SK-N-SH (cell line): ENCODE data around the gene MKX. TPM values are rescaled to one million over a fixed set of nuclear protein-coding genes. Genes with fewer than 3 reads are reported as not detected.

Experiments used
- CTCF ChIA-PET: fragments of 300-600, 350-600 bp; formaldehyde crosslinking; extraction: SDS; loops from one replicate; lab custom pipeline; 2021; lab: Yijun Ruan, JAX
- POLR2A ChIA-PET: fragments of 350-600 bp; sonication (Branson Sonifier 250); formaldehyde crosslinking; extraction: SDS; loops from one replicate; lab custom pipeline; 2020; ENCODE audit warnings: antibody characterized with exemption, inconsistent platforms; lab: Yijun Ruan, JAX
- DNase-seq: peaks from one replicate; pipeline ENCODE4 v3.0.0; 2012
- H2AFZ ChIP-seq: fragments of 200-600 bp; sonication (generic); 2 replicates; pipeline ENCODE4 v1.8.1; 2016; ENCODE audit warnings: antibody characterized with exemption, mild to moderate bottlenecking, low read depth
- H3F3A ChIP-seq: fragments of 200-600 bp; sonication (generic); replicated peaks from 2 replicates; pipeline ENCODE3; 2016; ENCODE audit warnings: antibody characterized with exemption, mild to moderate bottlenecking; ENCODE audit not compliant: insufficient read depth
- H3K27ac ChIP-seq, 2 experiments: fragments of 200-500 bp in 1 of 2; fragments of 200-600 bp in 1 of 2; sonication (Bioruptor generic) in 1 of 2; sonication (generic), shearing (Covaris generic) in 1 of 2; 2 replicates each; pipeline versions ENCODE4 v1.5.1 to v1.6.1; 2014 to 2016; ENCODE audit warnings: low read depth in 2 of 2, inconsistent platforms in 1 of 2, low read length in 1 of 2, mild to moderate bottlenecking in 1 of 2, mixed read lengths in 1 of 2
- H3K27me3 ChIP-seq: fragments of 200-600 bp; sonication (generic), shearing (Covaris generic); 2 replicates; pipeline ENCODE4 v1.6.1; 2016; ENCODE audit warnings: mixed run types; ENCODE audit not compliant: insufficient read depth
- H3K36me3 ChIP-seq, 2 experiments: fragments of 200-500 bp in 1 of 2; fragments of 200-600 bp in 1 of 2; sonication (Bioruptor generic) in 1 of 2; sonication (generic) in 1 of 2; replicated peaks in 1 of 2; 2 replicates each; pipeline versions ENCODE3 to v1.5.1; 2014 to 2016; ENCODE audit warnings: low read length in 1 of 2, mild to moderate bottlenecking in 1 of 2; ENCODE audit not compliant: insufficient read depth in 2 of 2, control insufficient read depth in 1 of 2
- H3K4me1 ChIP-seq, 2 experiments: fragments of 200-500 bp in 1 of 2; fragments of 200-600 bp in 1 of 2; sonication (Bioruptor generic) in 1 of 2; sonication (generic), shearing (Covaris generic) in 1 of 2; 2 replicates each; pipeline versions ENCODE4 v1.5.1 to v1.6.1; 2014 to 2016; ENCODE audit warnings: low read depth in 1 of 2, low read length in 1 of 2, mixed run types in 1 of 2; ENCODE audit not compliant: insufficient read depth in 2 of 2, control insufficient read depth in 1 of 2
- H3K4me2 ChIP-seq: fragments of 200-600 bp; sonication (generic), shearing (Covaris generic); 2 replicates; pipeline ENCODE4 v1.6.1; 2017; ENCODE audit warnings: mixed run types
- H3K4me3 ChIP-seq, 2 experiments: fragments of 200-500 bp in 1 of 2; fragments of 200-600 bp in 1 of 2; sonication (Bioruptor generic) in 1 of 2; sonication (generic), shearing (Covaris generic) in 1 of 2; 2 replicates each; pipeline versions ENCODE4 v1.5.1 to v1.8.1; 2014 to 2016; ENCODE audit warnings: low read depth in 2 of 2, inconsistent platforms in 1 of 2, low read length in 1 of 2, mild to moderate bottlenecking in 1 of 2, mixed read lengths in 1 of 2, moderate library complexity in 1 of 2
- H3K79me2 ChIP-seq: fragments of 200-600 bp; sonication (generic); 2 replicates; pipeline ENCODE4 v1.8.1; 2017; ENCODE audit warnings: mild to moderate bottlenecking; ENCODE audit not compliant: insufficient read depth
- H3K9ac ChIP-seq: fragments of 200-600 bp; sonication (generic); 2 replicates; pipeline ENCODE4 v1.6.1; 2017; ENCODE audit warnings: mixed run types
- H3K9me2 ChIP-seq: fragments of 200-600 bp; sonication (generic); 2 replicates; pipeline ENCODE4 v1.6.1; 2017; ENCODE audit warnings: mixed run types
- H3K9me3 ChIP-seq: fragments of 200-600 bp; sonication (generic); 2 replicates; pipeline ENCODE4 v1.6.1; 2017; ENCODE audit warnings: mixed run types, mild to moderate bottlenecking, moderate library complexity
- H4K20me1 ChIP-seq: fragments of 200-600 bp; sonication (generic); 2 replicates; pipeline ENCODE4 v1.6.1; 2017; ENCODE audit warnings: mild to moderate bottlenecking, mixed run types; ENCODE audit not compliant: insufficient read depth
- CHD2 ChIP-seq: fragments of 150-350 bp; IDR thresholded peaks from 2 replicates; pipeline ENCODE4 v1.6.1; 2018; ENCODE audit warnings: low read length; ENCODE audit not compliant: partially characterized antibody
- ELF1 ChIP-seq: IDR thresholded peaks from 2 replicates; pipeline ENCODE4 v1.4.0; 2012
- EZH2phosphoT487 ChIP-seq: fragments of 200-600 bp; sonication (generic); IDR thresholded peaks from 2 replicates; pipeline ENCODE4 v1.6.1; 2017; ENCODE audit warnings: low read depth, mixed run types, mild to moderate bottlenecking, antibody characterized with exemption, moderate library complexity, borderline replicate concordance
- GATA2 ChIP-seq: sonication (generic); formaldehyde crosslinking; IDR thresholded peaks from 2 replicates; pipeline ENCODE4 v1.5.0; 2020; ENCODE audit warnings: mild to moderate bottlenecking, missing genetic modification reagents
- JUND ChIP-seq: IDR thresholded peaks from 2 replicates; pipeline ENCODE4 v1.4.0; 2012
- MXI1 ChIP-seq: IDR thresholded peaks from 2 replicates; pipeline ENCODE4 v1.6.1; 2012; ENCODE audit warnings: mild to moderate bottlenecking, low read depth, low read length, improper control_type of control experiment
- NFIC ChIP-seq: IDR thresholded peaks from 2 replicates; pipeline ENCODE4 v1.4.0; 2012; ENCODE audit warnings: borderline replicate concordance
- REST ChIP-seq: IDR thresholded peaks from 2 replicates; pipeline ENCODE4 v1.6.1; 2012; ENCODE audit warnings: mild to moderate bottlenecking, low read depth, low read length, moderate library complexity
- RFX5 ChIP-seq: IDR thresholded peaks from 2 replicates; pipeline ENCODE4 v1.6.1; 2012; ENCODE audit warnings: mild to moderate bottlenecking, improper control_type of control experiment, low read length
- RXRA ChIP-seq: IDR thresholded peaks from 2 replicates; pipeline ENCODE4 v1.4.0; 2012; ENCODE audit warnings: low read depth, mild to moderate bottlenecking, borderline replicate concordance
- SIN3A ChIP-seq: IDR thresholded peaks from 2 replicates; pipeline ENCODE4 v1.6.1; 2012; ENCODE audit warnings: low read depth, mild to moderate bottlenecking, low read length, moderate library complexity, borderline replicate concordance
- USF1 ChIP-seq: IDR thresholded peaks from 2 replicates; pipeline ENCODE4 v1.4.0; 2012; ENCODE audit warnings: low read depth, borderline replicate concordance
- USF2 ChIP-seq: fragments of 150-350 bp; IDR thresholded peaks from 2 replicates; pipeline ENCODE4 v1.6.1; 2017; ENCODE audit warnings: antibody characterized with exemption, low read length, low read depth, borderline replicate concordance
- YY1 ChIP-seq: IDR thresholded peaks from 2 replicates; pipeline ENCODE4 v1.4.0; 2012; ENCODE audit warnings: low read depth, mild to moderate bottlenecking
- ZBTB33 ChIP-seq: IDR thresholded peaks from 2 replicates; pipeline ENCODE4 v1.4.0; 2012; ENCODE audit warnings: low read depth, borderline replicate concordance
- WGBS: methylation state at CpG from one replicate; pipeline ENCODE4 v1.1.6; 2017; ENCODE audit warnings: low lambda C conversion rate; 5-methylcytosine and 5-hydroxymethylcytosine counted together
- polyA plus RNA-seq, 3 experiments: library from polyadenylated mRNA; depleted of rRNA; stranded (reverse); fragments of >200 nt; gene quantifications; 2 replicates each; pipeline ENCODE4 v1.2.3, GENCODE V29; 2012
- TF ChIP-seq, protein P1 (sequence below): IDR thresholded peaks from 2 replicates; pipeline ENCODE4; 2012

Gene MKX
- polyA plus RNA-seq, 1 of the 3 experiments (the other 2 are of a cell fraction), result not detected

GRCh38 chr10:27747096-27747451 lies 1.5 kb upstream of the MKX start:
- Histone ChIP-seq H2AFZ (no peak overlapping the region), H3K79me2 (no peaks in the 10 kb centered on the region), H3K9me3 (no peaks in the 10 kb centered on the region), H3K4me1 (no peaks in the 10 kb centered on the region), H3K9ac (no peak overlapping the region), H4K20me1 (no peaks in the 10 kb centered on the region), H3K4me2 (no peak overlapping the region), H3K4me3 (no peak overlapping the region; a peak in 1 of 4 replicates), H3K27me3 (peaks cover 61% of the 10 kb centered on the region), H3K27ac (no peak overlapping the region), H3K9me2 (no peaks in the 10 kb centered on the region), H3K36me3 (no peaks in the 10 kb centered on the region), H3F3A (no peaks in the 10 kb centered on the region)
- 13% methylated on average over 10 of the region's 10 CpGs for WGBS
- no peak for TF ChIP-seq RFX5
- no peak for TF ChIP-seq USF2
- no peak for TF ChIP-seq SIN3A
- no peak for TF ChIP-seq MXI1
- no peak for TF ChIP-seq CHD2
- TF ChIP-seq NFIC, result no peak
- no peak for TF ChIP-seq EZH2phosphoT487
- TF ChIP-seq RXRA, result no peak
- TF ChIP-seq JUND, result no peak
- ChIA-PET CTCF (no interaction called here), POLR2A (no interaction called here)
- DNase-seq, result no peak

- H2AFZ ChIP-seq, result no peak overlapping the region
- CTCF ChIA-PET, result no interaction called here
- TF ChIP-seq ELF1 (no peak), YY1 (no peak), JUND (no peak), ZBTB33 (no peak), USF1 (no peak), REST (no peak), GATA2 (CRISPR knock-in tag) (no peak)
- TF ChIP-seq, protein P1, sequence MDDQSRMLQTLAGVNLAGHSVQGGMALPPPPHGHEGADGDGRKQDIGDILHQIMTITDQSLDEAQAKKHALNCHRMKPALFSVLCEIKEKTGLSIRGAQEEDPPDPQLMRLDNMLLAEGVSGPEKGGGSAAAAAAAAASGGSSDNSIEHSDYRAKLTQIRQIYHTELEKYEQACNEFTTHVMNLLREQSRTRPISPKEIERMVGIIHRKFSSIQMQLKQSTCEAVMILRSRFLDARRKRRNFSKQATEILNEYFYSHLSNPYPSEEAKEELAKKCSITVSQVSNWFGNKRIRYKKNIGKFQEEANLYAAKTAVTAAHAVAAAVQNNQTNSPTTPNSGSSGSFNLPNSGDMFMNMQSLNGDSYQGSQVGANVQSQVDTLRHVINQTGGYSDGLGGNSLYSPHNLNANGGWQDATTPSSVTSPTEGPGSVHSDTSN, result no peak
- no peak for DNase-seq
- H3K4me1 ChIP-seq, result no peaks in the 10 kb centered on the region
- no peak overlapping the region for H3K4me2 ChIP-seq
- no peak overlapping the region for H3K27ac ChIP-seq
- H4K20me1 ChIP-seq, result no peaks in the 10 kb centered on the region
- no peaks in the 10 kb centered on the region for H3K9me3 ChIP-seq
- no peak overlapping the region; a peak in 1 of 4 replicates for H3K4me3 ChIP-seq
- no peaks in the 10 kb centered on the region for H3K9me2 ChIP-seq
- no peaks in the 10 kb centered on the region for H3F3A ChIP-seq
- no peaks in the 10 kb centered on the region for H3K79me2 ChIP-seq
- POLR2A ChIA-PET, result no interaction called here
- H3K36me3 ChIP-seq, result no peaks in the 10 kb centered on the region
- WGBS, result 10% methylated on average over 25 of the region's 25 CpGs
- H3K9ac ChIP-seq, result no peak overlapping the region
- H3K27me3 ChIP-seq, result peaks cover 66% of the 10 kb centered on the region
Observed at GRCh38 chr10:27746397-27747095, 927 bp upstream of the MKX start.
